ENCODE measurements around the gene VAMP1.

- TF ChIP-seq BHLHE40 (IDR thresholded peaks at IDR 0.05; ENCODE audit: low read length) (no peak), MBNL3 (CRISPR knock-in tag; conservative IDR thresholded peaks at IDR 0.05) (no peak), U2AF2 (IDR thresholded peaks at IDR 0.05; ENCODE audit: low read depth, low read length) (no peak), HMG20B (CRISPR knock-in tag; conservative IDR thresholded peaks at IDR 0.05) (no peak), EZH2 (conservative IDR thresholded peaks at IDR 0.05; ENCODE audit: low read depth, low read length) (no peak), GMEB2 (CRISPR knock-in tag; IDR thresholded peaks at IDR 0.05; ENCODE audit: low read depth) (no peak), NFRKB (IDR thresholded peaks at IDR 0.05) (no peak), SP1 (IDR thresholded peaks at IDR 0.05) (no peak), SP1 (CRISPR knock-in tag; IDR thresholded peaks at IDR 0.05) (no peak), RBM39 (IDR thresholded peaks at IDR 0.05; ENCODE audit: low read depth, low read length, poor library complexity, severe bottlenecking) (no peak), ZBTB34 (CRISPR knock-in tag; IDR thresholded peaks at IDR 0.05) (no peak)
- TF ChIP-seq, protein P1, sequence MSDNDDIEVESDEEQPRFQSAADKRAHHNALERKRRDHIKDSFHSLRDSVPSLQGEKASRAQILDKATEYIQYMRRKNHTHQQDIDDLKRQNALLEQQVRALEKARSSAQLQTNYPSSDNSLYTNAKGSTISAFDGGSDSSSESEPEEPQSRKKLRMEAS (IDR thresholded peaks at IDR 0.05) = no peak
- TF ChIP-seq, protein P2, sequence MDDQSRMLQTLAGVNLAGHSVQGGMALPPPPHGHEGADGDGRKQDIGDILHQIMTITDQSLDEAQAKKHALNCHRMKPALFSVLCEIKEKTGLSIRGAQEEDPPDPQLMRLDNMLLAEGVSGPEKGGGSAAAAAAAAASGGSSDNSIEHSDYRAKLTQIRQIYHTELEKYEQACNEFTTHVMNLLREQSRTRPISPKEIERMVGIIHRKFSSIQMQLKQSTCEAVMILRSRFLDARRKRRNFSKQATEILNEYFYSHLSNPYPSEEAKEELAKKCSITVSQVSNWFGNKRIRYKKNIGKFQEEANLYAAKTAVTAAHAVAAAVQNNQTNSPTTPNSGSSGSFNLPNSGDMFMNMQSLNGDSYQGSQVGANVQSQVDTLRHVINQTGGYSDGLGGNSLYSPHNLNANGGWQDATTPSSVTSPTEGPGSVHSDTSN (CRISPR knock-in tag; IDR thresholded peaks at IDR 0.05; ENCODE audit: borderline replicate concordance) = no peak
Measured at GRCh38 chr12:6459004-6459337, 11.5 kb downstream of the VAMP1 start.
